Transverse colon (tissue), 3 donors: Measurements from ENCODE around the gene FCMR.

Experiments used
- CTCF ChIP-seq, 5 experiments: fragments of 200-600 bp in 3 of 5; fragments of 450-650 bp in 2 of 5; sonication (generic) in 3 of 5; IDR thresholded peaks; 1 replicate in 2 of 5; 2 replicates in 3 of 5; pipeline ENCODE4 v1.5.1; 2016 to 2017; ENCODE audit warnings: antibody characterized with exemption in 5 of 5, inconsistent platforms in 3 of 5, mild to moderate bottlenecking in 2 of 5, moderate library complexity in 1 of 5
- POLR2A ChIP-seq: fragments of 450-650 bp; IDR thresholded peaks from one replicate; pipeline ENCODE4 v1.6.1; 2016; ENCODE audit warnings: antibody characterized with exemption, mild to moderate bottlenecking, moderate library complexity

GRCh38 chr1:206962272-206962671, 40.5 kb upstream of the FCMR start:
- no peak for TF ChIP-seq CTCF (IDR thresholded peaks at IDR 0.05)
- TF ChIP-seq POLR2A = no peak
